ENCODE measurements around the gene RBCK1.
A peak's percentile ranks its signal among the peaks of the same experiment; 100 is the strongest.
"Not testable (repeated sequence)": the region's sequence is repeated elsewhere in the genome, so short reads cannot be mapped to it uniquely, and the experiment has no call there.

The RBCK1 gene

GRCh38 chr20:440148-440547 is 32.0 kb downstream of the RBCK1 start:
- no peak for DNase-seq

DNA sequence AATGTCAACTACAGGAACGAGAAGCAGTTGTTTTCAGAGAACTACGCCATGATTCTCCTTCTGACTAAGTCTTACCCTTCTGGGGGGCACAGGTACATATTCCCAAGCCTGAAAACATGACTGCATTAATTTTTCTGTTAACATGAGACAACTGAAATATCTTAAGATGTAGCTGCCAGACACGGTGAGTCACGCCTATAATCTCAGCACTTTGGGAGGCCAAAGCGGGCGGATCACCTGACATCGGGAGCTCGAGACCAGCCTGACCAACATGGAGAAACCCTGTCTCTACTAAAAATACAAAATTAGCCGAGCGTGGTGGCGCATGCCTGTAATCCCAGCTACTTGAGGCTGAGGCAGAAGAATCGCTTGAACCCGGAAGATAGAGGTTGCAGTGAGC is 32.5 kb downstream of the RBCK1 start:
- no peak for DNase-seq

GRCh38 chr20:443223-443775 is 35.2 kb downstream of the RBCK1 start:
- no peak for DNase-seq

DNA sequence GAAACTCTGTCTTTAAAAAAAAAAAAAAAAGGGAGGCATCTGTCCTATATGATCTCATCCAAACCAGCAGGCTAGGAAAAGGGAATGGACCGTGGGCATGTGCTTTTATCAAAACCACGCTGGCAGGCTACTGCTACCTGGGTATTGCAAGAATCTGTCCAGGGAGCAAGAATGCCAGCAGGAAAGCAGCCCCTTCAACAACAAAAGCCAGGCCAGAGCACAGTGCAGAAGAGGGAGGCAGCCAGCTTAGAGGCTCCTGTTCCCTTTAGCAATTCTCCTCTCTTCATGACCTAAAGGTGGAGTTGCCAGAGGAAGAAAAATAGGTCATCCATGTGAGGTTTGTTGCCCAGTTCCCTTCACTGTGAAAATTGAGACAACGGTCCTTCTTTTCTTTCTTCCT is 36.0 kb downstream of the RBCK1 start:
- no peak for DNase-seq

DNA sequence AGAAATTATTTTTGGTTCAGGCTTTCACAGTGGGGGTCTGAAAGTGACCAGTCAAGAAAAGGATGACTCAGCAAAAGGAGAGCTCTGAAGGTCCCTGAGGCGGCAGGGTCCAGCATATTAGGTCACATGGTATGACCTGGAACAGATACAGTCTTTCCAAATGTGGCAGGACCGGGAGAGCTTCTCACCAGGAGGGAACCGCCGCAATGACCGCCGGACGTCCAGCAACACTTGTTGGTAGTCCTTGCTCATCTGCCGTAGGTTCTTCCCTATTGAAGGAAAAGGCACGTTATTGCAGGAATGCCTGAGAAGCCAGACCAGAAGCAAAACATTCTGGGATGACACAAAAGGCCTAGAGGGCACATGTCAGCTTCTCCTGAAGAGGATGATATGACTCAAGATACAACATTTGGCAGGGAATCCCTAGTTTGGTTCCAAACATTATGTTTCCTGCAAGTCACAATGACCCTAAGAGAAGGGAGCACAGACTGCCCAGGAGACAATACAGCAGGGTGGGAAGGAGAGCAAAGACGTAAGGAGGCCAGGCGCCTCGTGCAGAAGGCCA is 36.8 kb downstream of the RBCK1 start:
- no peak for DNase-seq

DNA sequence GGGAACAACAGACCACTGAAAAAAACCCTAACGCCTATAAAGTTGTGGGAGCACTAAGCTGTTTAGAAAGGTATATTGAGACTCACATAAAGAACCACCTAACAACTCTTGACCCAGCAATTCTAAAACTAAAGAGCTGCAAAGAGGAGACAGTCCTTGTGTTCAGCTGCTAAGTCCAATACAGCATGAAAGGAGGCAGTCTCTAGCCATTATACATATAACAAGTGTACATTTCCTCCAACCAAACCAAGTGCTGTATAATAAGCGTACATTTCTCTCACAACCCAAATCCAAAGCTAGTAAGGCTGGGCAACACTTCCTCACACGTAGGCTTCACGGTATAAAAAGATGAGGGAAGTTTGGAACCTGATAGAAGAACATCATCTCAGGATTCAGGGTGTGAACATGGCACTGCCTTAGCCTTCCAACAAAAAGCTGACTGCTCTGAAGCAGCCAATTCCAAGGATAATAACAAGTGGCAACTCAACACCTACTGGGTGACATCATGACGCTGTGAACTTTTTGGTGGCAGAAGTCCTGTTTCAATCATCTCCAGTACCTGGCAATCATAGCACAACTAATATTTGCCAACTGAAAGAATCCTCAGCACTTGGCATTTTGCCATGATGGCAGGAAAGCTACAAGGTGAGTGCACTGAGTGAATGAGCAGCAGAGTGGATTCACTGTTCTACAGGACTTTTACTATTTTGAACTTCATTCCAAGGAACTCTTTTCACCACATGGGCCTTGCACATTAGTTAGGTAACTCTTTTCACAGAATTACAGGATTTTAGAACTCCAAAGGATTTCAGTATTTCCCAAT is 37.6 kb downstream of the RBCK1 start:
- DNase-seq = no peak

- DNase-seq = not testable (repeated sequence)
These were observed 43.9 kb downstream of the RBCK1 start for GRCh38 chr20:452021-452420.

DNA sequence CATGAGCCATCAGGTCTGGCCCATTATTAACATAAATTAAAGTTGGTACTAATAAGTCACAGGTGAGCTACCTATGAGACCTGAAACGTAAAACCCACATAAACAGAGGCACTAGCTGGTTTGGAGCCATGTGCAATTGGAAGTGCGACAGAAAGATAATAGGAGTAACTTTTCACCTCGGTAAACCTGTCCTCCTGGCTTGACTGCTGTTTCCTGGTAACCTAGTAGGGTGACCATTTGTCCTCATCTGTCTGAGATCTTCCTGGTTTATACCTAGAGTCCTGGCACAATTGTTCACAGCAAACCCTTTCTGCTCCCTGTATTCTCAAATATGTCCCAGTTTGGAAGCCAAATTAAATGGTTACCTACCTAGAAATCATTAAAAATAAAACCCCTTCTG is 46.9 kb downstream of the RBCK1 start:
- DNase-seq = no peak

GRCh38 chr20:458776-459175 is 50.7 kb downstream of the RBCK1 start:
- no peak for DNase-seq

DNA sequence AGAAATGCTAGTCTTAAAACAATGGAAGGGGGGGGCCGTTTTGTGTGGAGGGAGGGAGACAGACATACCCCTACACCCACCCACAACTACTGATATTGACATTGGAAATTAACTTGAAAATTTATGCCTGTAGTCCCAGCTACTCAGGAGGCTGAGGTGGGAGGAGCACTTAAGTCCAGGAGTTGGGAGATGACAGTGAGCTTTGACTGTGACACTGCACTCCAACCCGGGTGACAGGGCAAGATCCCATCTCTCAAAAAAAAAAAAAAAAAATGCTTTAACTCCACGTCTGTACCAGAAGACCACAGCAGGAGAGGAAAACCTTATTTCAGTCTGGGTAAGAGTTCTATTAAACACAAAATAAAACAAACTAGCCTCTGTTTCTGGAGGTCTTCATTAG is 52.1 kb downstream of the RBCK1 start:
- DNase-seq = no peak

DNA sequence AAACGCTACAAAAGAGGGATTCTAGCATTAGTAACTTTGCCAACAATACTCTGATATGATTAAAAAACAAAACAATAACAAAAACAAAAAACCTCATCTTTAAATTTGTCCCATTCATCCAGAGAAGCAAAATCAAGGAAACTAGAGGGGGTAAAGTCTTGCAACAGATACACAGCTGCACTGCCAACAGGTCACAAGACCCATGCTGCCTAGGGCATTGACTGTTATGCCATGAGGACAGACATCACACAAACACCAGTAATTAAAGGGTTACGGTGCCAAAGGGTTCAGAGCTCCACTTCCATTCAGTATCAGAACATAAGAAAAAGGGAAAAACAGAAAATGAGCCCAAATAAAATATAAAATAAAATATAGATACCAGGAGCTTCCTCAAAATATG is 52.6 kb downstream of the RBCK1 start:
- no peak for DNase-seq

- DNase-seq = peak; percentile 47
These were observed 53.4 kb downstream of the RBCK1 start for GRCh38 chr20:461254-462198.

DNA sequence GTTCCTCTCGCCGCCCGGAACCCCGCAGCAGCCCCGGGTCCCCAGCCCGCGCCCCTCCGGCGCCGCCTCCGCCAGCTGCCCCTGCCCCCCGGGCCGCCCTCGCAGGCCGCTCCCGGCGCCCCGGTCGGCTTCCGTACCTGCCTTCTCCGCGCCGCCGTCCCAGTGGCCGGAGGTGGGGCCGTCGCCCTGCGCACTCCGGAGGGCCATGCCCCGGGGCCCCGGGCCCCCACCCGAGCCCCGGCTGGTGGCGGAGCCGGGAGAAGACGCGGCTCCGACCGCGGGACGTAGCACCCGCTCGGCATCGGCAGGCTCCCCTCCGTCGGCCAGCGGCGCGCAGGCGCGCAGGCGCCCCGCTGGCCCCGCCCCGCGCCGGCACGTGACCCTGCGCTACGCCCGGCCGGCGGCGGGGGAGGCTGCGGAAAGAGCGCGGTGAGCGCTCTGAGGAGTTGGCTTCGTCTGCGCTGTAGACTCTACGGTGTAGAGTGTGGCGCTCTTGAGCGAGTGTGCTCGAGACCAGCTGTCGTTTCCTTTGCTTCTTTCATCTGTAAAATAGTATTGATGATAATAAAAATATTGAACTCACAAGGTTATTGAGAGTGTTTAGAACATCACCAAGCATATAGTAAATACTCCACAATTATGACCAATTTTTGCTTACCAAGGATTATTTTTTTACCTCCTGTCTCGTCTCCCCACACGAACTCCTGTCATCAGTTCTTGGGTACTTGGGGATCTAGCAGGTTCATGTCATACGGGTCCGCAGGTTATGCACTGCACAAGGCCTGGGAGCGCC is 54.3 kb downstream of the RBCK1 start, which contains the start of gene TBC1D20:
TSS of gene TBC1D20 (minus strand) at position 335 of the 793 bp plus-strand sequence. CDS start at position 207, 128 bp downstream.
- peak; percentile 85 for DNase-seq

GRCh38 chr20:467755-468154 is 59.7 kb downstream of the RBCK1 start:
- no peak for DNase-seq

- no peak for DNase-seq
These were observed 61.8 kb downstream of the RBCK1 start for GRCh38 chr20:469746-470490.

GRCh38 chr20:472137-472846 is 64.2 kb downstream of the RBCK1 start:
- no peak for DNase-seq

- DNase-seq = no peak
These were observed 64.8 kb downstream of the RBCK1 start for GRCh38 chr20:472889-473292.

GRCh38 chr20:474581-474980 is 66.5 kb downstream of the RBCK1 start:
- no peak for DNase-seq

DNA sequence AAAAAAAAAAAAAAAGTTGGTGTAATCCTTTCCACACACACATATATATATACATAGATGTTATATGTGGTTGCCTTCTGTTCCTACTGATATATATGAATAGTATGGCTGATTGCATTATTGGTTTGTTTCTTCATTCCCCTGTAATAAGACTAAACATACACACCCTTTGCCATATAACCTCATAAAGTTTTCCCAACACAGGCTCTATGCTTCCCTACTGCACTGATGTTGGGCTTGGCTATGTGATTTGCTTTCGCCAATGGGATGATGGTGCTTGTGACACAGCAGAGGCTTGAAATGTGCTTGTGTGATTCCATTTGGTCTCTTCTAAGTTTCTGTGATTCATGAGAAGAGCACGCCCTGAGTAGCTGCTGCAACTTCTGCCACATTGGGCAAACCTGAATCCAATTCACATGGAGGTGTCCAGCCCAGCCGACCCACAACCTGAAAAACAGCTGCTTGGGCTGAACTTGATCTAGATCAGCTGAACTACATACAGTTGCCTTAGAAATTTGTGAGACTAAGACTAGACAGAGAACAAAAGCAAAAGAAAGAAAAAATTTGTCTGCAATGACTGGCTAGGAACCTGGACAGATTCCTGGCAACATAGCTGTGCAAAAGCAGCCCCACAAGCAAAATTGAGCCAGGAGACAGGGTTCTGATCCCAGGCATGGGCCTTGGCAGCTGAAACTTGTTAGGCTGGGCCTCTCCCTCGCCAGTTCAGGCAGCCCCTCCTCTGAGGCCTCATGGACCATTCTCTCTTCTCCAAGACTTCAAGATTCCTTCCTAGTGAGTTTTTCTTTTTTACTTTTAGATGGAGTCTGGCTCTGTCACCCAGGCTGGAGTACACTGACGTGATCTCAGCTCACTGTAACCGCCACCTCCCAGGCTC is 67.6 kb downstream of the RBCK1 start:
- peak; percentile 21 for DNase-seq
